Measurements from ENCODE around the gene MACROD2. TPM values are rescaled to one million over a fixed set of nuclear protein-coding genes. Genes with fewer than 3 reads are reported as not detected.
A peak's percentile ranks its signal among the peaks of the same experiment; 100 is the strongest.

MACROD2 gene
- total RNA-seq, 2 donors from 2014 or later: 8.0 to 19.4 TPM

- TF ChIP-seq CTCF (IDR thresholded peaks at IDR 0.05): no peak
- TF ChIP-seq POLR2A (IDR thresholded peaks at IDR 0.05): no peak
- TF ChIP-seq POLR2AphosphoS5 (IDR thresholded peaks at IDR 0.05): no peak
- WGBS: 18% methylated on average over 4 of the region's 4 CpGs
- DNase-seq (ENCODE audit: low spot score): no peak
- Histone ChIP-seq H3K9me3 (no peaks in the 10 kb centered on the region), H3K4me3 (peak overlapping the region; percentile 24 to 37), H3K36me3 (no peaks in the 10 kb centered on the region), H3K27ac (peak overlapping the region; percentile 52 to 71), H3K4me1 (replicated peaks) (no peaks in the 10 kb centered on the region), H3K27me3 (replicated peaks; ENCODE audit: insufficient read depth) (no peaks in the 10 kb centered on the region)
- intact Hi-C loops (cut with DNase I): loop anchor here (2.0 to 10.0 kb wide), 4 partner anchors 192 to 1594 kb away; no protein-coding TSS in a partner anchor
Measured at GRCh38 chr20:14336686-14337085, 341.4 kb downstream of the MACROD2 start.

- intact Hi-C loops (cut with DNase I): loop anchor here (2.0 to 10.0 kb wide), 4 partner anchors 193 to 1593 kb away; no protein-coding TSS in a partner anchor
- no peaks in the 10 kb centered on the region for H3K27me3 ChIP-seq (replicated peaks; ENCODE audit: insufficient read depth)
- DNase-seq (ENCODE audit: low spot score): peak; percentile 92
- H3K4me1 ChIP-seq (replicated peaks): no peaks in the 10 kb centered on the region
- H3K36me3 ChIP-seq: no peaks in the 10 kb centered on the region
- no peaks in the 10 kb centered on the region for H3K9me3 ChIP-seq
- H3K4me3 ChIP-seq: peak within 1 kb of the TSS; percentile 24 to 37
- peak; percentile 98 for TF ChIP-seq POLR2AphosphoS5 (IDR thresholded peaks at IDR 0.05)
- TF ChIP-seq POLR2A (IDR thresholded peaks at IDR 0.05): peak; percentile 98
- TF ChIP-seq CTCF (IDR thresholded peaks at IDR 0.05): peak; percentile 37 to 90 (median 75)
- WGBS: 24% methylated on average over 12 of the region's 12 CpGs
- peak within 1 kb of the TSS; percentile 52 to 71 for H3K27ac ChIP-seq
Measured at GRCh38 chr20:14337400-14338171, 342.3 kb downstream of the MACROD2 start, which contains the start of gene FLRT3. TSS of gene FLRT3 (minus strand) at chr20:14337612. CDS start at chr20:14327506, 10,106 bp downstream.

- no peak for DNase-seq (ENCODE audit: low spot score)
- WGBS: 74% methylated on average over 4 of the region's 4 CpGs
Measured at GRCh38 chr20:14341801-14342200, 346.5 kb downstream of the MACROD2 start.

GRCh38 chr20:14342918-14343317 is 347.6 kb downstream of the MACROD2 start:
- WGBS: 67% methylated on average over 1 of the region's 1 CpG
- intact Hi-C loops (cut with DNase I): no loop called here
- no peak overlapping the region for H3K4me3 ChIP-seq

More at GRCh38 chr20:14341801-14342200, 346.5 kb downstream of the MACROD2 start:
- H3K36me3 ChIP-seq: no peaks in the 10 kb centered on the region
- no peaks in the 10 kb centered on the region for H3K27me3 ChIP-seq (replicated peaks; ENCODE audit: insufficient read depth)
- no peaks in the 10 kb centered on the region for H3K9me3 ChIP-seq
- intact Hi-C loops (cut with DNase I): no loop called here
- H3K4me3 ChIP-seq: no peak overlapping the region
- no peak for TF ChIP-seq CTCF (IDR thresholded peaks at IDR 0.05)
- TF ChIP-seq POLR2A (IDR thresholded peaks at IDR 0.05): no peak
- no peak for TF ChIP-seq POLR2AphosphoS5 (IDR thresholded peaks at IDR 0.05)
- no peak overlapping the region for H3K27ac ChIP-seq
- H3K4me1 ChIP-seq (replicated peaks): no peaks in the 10 kb centered on the region

More at GRCh38 chr20:14342918-14343317, 347.6 kb downstream of the MACROD2 start:
- Histone ChIP-seq H3K36me3 (no peaks in the 10 kb centered on the region), H3K4me1 (replicated peaks) (no peaks in the 10 kb centered on the region), H3K27me3 (replicated peaks; ENCODE audit: insufficient read depth) (no peaks in the 10 kb centered on the region), H3K9me3 (no peaks in the 10 kb centered on the region), H3K27ac (no peak overlapping the region)
- DNase-seq (ENCODE audit: low spot score): no peak
- TF ChIP-seq POLR2A (IDR thresholded peaks at IDR 0.05) (no peak), POLR2AphosphoS5 (IDR thresholded peaks at IDR 0.05) (no peak), CTCF (IDR thresholded peaks at IDR 0.05) (no peak)
